Caco-2 (cell line): ENCODE data around the gene IL22. TPM values are rescaled to one million over a fixed set of nuclear protein-coding genes. Genes with fewer than 3 reads are reported as not detected.

Experiments
- BruUV-seq: library from RNA; stranded (reverse); fragments of 400-500 nt; replicated peaks from 2 replicates; lab custom pipeline; 2021; lab: Mats Ljungman, UMichigan
- CTCF ChIA-PET: fragments of 300-600 bp; sonication (Branson Sonifier 250); formaldehyde crosslinking; loops from one replicate; lab custom pipeline; 2022; ENCODE audit warnings: antibody characterized with exemption; lab: Charles Lee
- POLR2A ChIA-PET: fragments of 300-600 bp; sonication (Branson Sonifier 250); formaldehyde crosslinking; loops from one replicate; lab custom pipeline; 2022; ENCODE audit warnings: antibody characterized with exemption; lab: Charles Lee
- DNase-seq, 2 experiments: peaks; one replicate each; pipeline versions ENCODE4 v3.0.0 to v3.0.0-alpha.2; 2020 to 2022
- H3K27me3 ChIP-seq: replicated peaks from 2 replicates; pipeline ENCODE4 v1.6.0; 2011; ENCODE audit warnings: low read length; ENCODE audit not compliant: control insufficient read depth, insufficient read depth
- H3K36me3 ChIP-seq: 2 replicates; pipeline ENCODE4 v1.5.1; 2011; ENCODE audit warnings: low read length; ENCODE audit not compliant: control insufficient read depth, insufficient read depth
- H3K4me1 ChIP-seq: fragments of 250-450 bp; sonication (Bioruptor Pico); 2 replicates; pipeline ENCODE4 v1.5.1; 2020; ENCODE audit warnings: mild to moderate bottlenecking
- H3K4me3 ChIP-seq: 2 replicates; pipeline ENCODE4 v1.5.1; 2011; ENCODE audit warnings: low read depth, mild to moderate bottlenecking, control low read depth, low read length
- H3K9me3 ChIP-seq: fragments of 250-450 bp; sonication (Bioruptor Pico); 2 replicates; pipeline ENCODE4 v1.5.1; 2020; ENCODE audit warnings: mild to moderate bottlenecking, moderate library complexity
- H3K27ac Mint-ChIP-seq: one replicate; pipeline ENCODE4 v1.8.0; 2022; ENCODE audit warnings: mixed read lengths; ENCODE audit not compliant: unreplicated experiment
- H3K27me3 Mint-ChIP-seq: one replicate; pipeline ENCODE4 v1.8.0; 2022; ENCODE audit warnings: mixed read lengths; ENCODE audit not compliant: insufficient read depth, unreplicated experiment
- H3K36me3 Mint-ChIP-seq: one replicate; pipeline ENCODE4 v1.8.0; 2022; ENCODE audit warnings: mild to moderate bottlenecking, mixed read lengths; ENCODE audit not compliant: insufficient read depth, unreplicated experiment
- H3K4me1 Mint-ChIP-seq: one replicate; pipeline ENCODE4 v1.8.0; 2022; ENCODE audit warnings: low read depth, mixed read lengths; ENCODE audit not compliant: unreplicated experiment
- H3K4me3 Mint-ChIP-seq: one replicate; pipeline ENCODE4 v1.8.0; 2022; ENCODE audit warnings: mild to moderate bottlenecking, moderate library complexity, mixed read lengths; ENCODE audit not compliant: unreplicated experiment
- H3K9me3 Mint-ChIP-seq: one replicate; pipeline ENCODE4 v1.8.0; 2022; ENCODE audit warnings: mixed read lengths; ENCODE audit not compliant: unreplicated experiment
- CTCF ChIP-seq, 2 experiments: fragments of 200-600 bp in 1 of 2; IDR thresholded peaks; 1 replicate in 1 of 2; 2 replicates in 1 of 2; pipeline versions ENCODE4 v1.5.1 to v1.8.0; 2011 to 2022; ENCODE audit warnings: antibody characterized with exemption in 1 of 2, control low read depth in 1 of 2, inconsistent platforms in 1 of 2, low read depth in 1 of 2, low read length in 1 of 2, mild to moderate bottlenecking in 1 of 2, moderate library complexity in 1 of 2; ENCODE audit not compliant: insufficient read depth in 1 of 2, severe bottlenecking in 1 of 2, unreplicated experiment in 1 of 2
- intact Hi-C: fragments of 100-400 bp; cut with micrococcal nuclease; formaldehyde crosslinking; loops from one replicate; pipeline ENCODE4 v1.10.0; 2022; ENCODE audit not compliant: unreplicated experiment
- total RNA-seq: library from RNA; stranded (reverse); gene quantifications from 2 replicates; pipeline ENCODE4 v1.2.3, GENCODE V29; 2022

The IL22 gene
- total RNA-seq, 1 experiment from 2014 or later, result not detected

GRCh38 chr12:68237078-68237477 is 16.3 kb downstream of the IL22 start:
- Mint-ChIP-seq H3K4me1 (peaks cover 7% of the 10 kb centered on the region), H3K9me3 (no peaks in the 10 kb centered on the region), H3K27me3 (peaks cover 20% of the 10 kb centered on the region), H3K4me3 (peak overlapping the region; percentile 34), H3K27ac (no peak overlapping the region), H3K36me3 (no peaks in the 10 kb centered on the region)
- no peak for DNase-seq
- no TSS peak for BruUV-seq
- H3K36me3 ChIP-seq, result no peaks in the 10 kb centered on the region
- intact Hi-C loops, result no loop called here
- ChIA-PET POLR2A (no interaction called here), CTCF (no interaction called here)
- no peaks in the 10 kb centered on the region for H3K9me3 ChIP-seq
- H3K4me3 ChIP-seq, result no peak overlapping the region
- no peaks in the 10 kb centered on the region for H3K4me1 ChIP-seq
- TF ChIP-seq CTCF (IDR thresholded peaks at IDR 0.05; ENCODE audit: insufficient read depth in 1 of 2, low read depth in 1 of 2, low read length in 1 of 2, severe bottlenecking in 1 of 2, unreplicated experiment in 1 of 2), result no peak
- H3K27me3 ChIP-seq, result no peaks in the 10 kb centered on the region

GRCh38 chr12:68236421-68237059 is 16.9 kb downstream of the IL22 start:
- peaks cover 20% of the 10 kb centered on the region for H3K27me3 Mint-ChIP-seq
- BruUV-seq, result no TSS peak
- CTCF ChIA-PET, result interaction anchor here (0.6 kb wide), 1 partner anchor 773 kb away, joined by 4 read pairs; no protein-coding TSS in a partner anchor
- H3K4me3 Mint-ChIP-seq, result peak overlapping the region; percentile 34
- peaks cover 7% of the 10 kb centered on the region for H3K4me1 Mint-ChIP-seq
- H3K36me3 ChIP-seq, result no peaks in the 10 kb centered on the region
- no peak overlapping the region for H3K4me3 ChIP-seq
- no peaks in the 10 kb centered on the region for H3K4me1 ChIP-seq
- POLR2A ChIA-PET, result no interaction called here
- H3K36me3 Mint-ChIP-seq, result no peaks in the 10 kb centered on the region
- no peak overlapping the region for H3K27ac Mint-ChIP-seq
- H3K9me3 ChIP-seq, result no peaks in the 10 kb centered on the region
- no peaks in the 10 kb centered on the region for H3K27me3 ChIP-seq
- intact Hi-C loops, result no loop called here
- no peak for DNase-seq
- H3K9me3 Mint-ChIP-seq, result no peaks in the 10 kb centered on the region
- no peak for TF ChIP-seq CTCF (IDR thresholded peaks at IDR 0.05; ENCODE audit: insufficient read depth in 1 of 2, low read depth in 1 of 2, low read length in 1 of 2, severe bottlenecking in 1 of 2, unreplicated experiment in 1 of 2)

GRCh38 chr12:68235576-68235975 is 17.8 kb downstream of the IL22 start:
- H3K27ac Mint-ChIP-seq, result no peak overlapping the region
- peaks cover 7% of the 10 kb centered on the region for H3K4me1 Mint-ChIP-seq
- no peak for DNase-seq
- BruUV-seq, result no TSS peak
- ChIA-PET CTCF (no interaction called here), POLR2A (no interaction called here)
- no peaks in the 10 kb centered on the region for H3K9me3 Mint-ChIP-seq
- H3K4me3 Mint-ChIP-seq, result no peak overlapping the region
- no peak overlapping the region for H3K4me3 ChIP-seq
- intact Hi-C loops, result no loop called here
- no peaks in the 10 kb centered on the region for H3K36me3 ChIP-seq
- no peaks in the 10 kb centered on the region for H3K27me3 ChIP-seq
- peaks cover 24% of the 10 kb centered on the region for H3K27me3 Mint-ChIP-seq
- TF ChIP-seq CTCF (IDR thresholded peaks at IDR 0.05; ENCODE audit: insufficient read depth in 1 of 2, low read depth in 1 of 2, low read length in 1 of 2, severe bottlenecking in 1 of 2, unreplicated experiment in 1 of 2), result no peak
- H3K4me1 ChIP-seq, result no peaks in the 10 kb centered on the region
- H3K9me3 ChIP-seq, result no peaks in the 10 kb centered on the region
- H3K36me3 Mint-ChIP-seq, result no peaks in the 10 kb centered on the region
